ENCODE data around the gene LIMA1.

LIMA1 gene

DNA sequence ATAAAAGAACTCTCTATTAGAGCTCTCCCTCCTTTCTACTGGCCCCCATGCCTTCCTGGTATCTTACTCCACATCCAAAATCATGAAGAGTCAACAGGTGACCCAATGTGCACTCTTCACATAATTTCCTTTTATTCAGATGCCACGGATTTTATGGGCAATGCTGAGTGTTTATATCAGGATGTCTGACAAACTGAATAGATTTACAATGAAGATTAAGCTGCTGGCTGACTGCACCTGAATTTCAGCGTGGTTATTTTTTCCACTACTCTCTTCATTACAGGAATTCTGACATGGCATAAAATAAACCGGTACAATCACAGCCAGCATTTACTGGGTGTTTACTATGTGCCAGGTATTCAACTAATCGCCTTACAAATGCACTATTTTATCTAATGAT is 86.8 kb downstream of the LIMA1 start:
- no peaks in the 10 kb centered on the region for H3K27me3 Mint-ChIP-seq
- H3K4me3 Mint-ChIP-seq: no peak overlapping the region
- ATAC-seq (no peak), DNase-seq (no peak)
- no peaks in the 10 kb centered on the region for H3K9me3 Mint-ChIP-seq
- H3K27ac Mint-ChIP-seq: no peak overlapping the region
- no peaks in the 10 kb centered on the region for H3K4me1 Mint-ChIP-seq

GRCh38 chr12:50195832-50196231 is 87.5 kb downstream of the LIMA1 start:
- Mint-ChIP-seq H3K4me1 (no peaks in the 10 kb centered on the region), H3K27ac (peak overlapping the region in 1 of 2 donors; percentile 19), H3K4me3 (no peak overlapping the region), H3K27me3 (no peaks in the 10 kb centered on the region), H3K9me3 (no peaks in the 10 kb centered on the region)
- no peak for DNase-seq
- no peak for ATAC-seq

DNA sequence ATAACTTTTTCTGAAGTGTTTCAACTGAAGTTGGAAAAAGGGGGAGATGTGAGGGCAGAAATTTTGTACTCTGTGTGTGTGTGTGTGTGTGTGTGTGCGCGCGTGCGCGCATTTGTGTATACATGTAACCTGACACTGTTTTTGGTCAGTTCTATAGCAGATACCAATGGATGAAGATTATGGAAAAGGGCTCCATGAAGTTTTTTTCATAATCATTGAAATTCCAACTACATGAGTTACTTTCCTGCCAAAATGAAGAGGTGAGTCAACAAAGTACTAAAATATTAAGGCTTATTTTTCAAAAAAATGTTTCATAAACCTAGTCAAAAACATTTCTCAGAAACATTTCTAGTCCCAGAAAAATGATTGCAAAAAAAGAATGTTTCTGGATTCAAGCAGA is 90.4 kb downstream of the LIMA1 start:
- H3K27me3 Mint-ChIP-seq: no peaks in the 10 kb centered on the region
- peaks cover 16% of the 10 kb centered on the region for H3K4me1 Mint-ChIP-seq
- no peak overlapping the region for H3K4me3 Mint-ChIP-seq
- DNase-seq: no peak
- ATAC-seq: no peak
- no peaks in the 10 kb centered on the region for H3K9me3 Mint-ChIP-seq
- H3K27ac Mint-ChIP-seq: no peak overlapping the region

DNA sequence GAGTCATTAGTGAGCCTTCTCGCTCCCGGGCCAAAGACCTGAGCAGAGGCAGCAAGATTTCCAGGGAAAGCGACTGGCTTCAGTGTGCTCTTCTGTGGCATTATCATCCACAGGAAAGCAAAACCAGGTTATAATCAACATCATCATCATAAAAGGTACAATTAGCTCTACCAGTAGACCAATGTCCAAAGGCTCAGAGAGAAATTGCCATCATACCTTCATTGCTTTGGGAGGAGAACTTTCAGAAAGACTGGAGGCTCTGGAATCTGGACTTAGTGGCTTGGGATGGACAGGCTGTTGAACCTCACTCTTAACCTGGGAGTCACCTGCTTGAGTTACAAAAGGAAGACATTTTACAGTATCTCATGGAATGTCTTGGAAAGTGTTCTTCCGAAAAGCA is 91.1 kb downstream of the LIMA1 start:
- no peaks in the 10 kb centered on the region for H3K27me3 Mint-ChIP-seq
- H3K27ac Mint-ChIP-seq: no peak overlapping the region
- ATAC-seq (no peak), DNase-seq (no peak)
- peaks cover 22% of the 10 kb centered on the region for H3K4me1 Mint-ChIP-seq
- no peaks in the 10 kb centered on the region for H3K9me3 Mint-ChIP-seq
- no peak overlapping the region for H3K4me3 Mint-ChIP-seq

- no peaks in the 10 kb centered on the region for H3K9me3 Mint-ChIP-seq
- no peak for ATAC-seq
- DNase-seq: no peak
- peaks cover 36% of the 10 kb centered on the region for H3K4me1 Mint-ChIP-seq
- no peaks in the 10 kb centered on the region for H3K27me3 Mint-ChIP-seq
- no peak overlapping the region for H3K4me3 Mint-ChIP-seq
- no peak overlapping the region for H3K27ac Mint-ChIP-seq
Measured at GRCh38 chr12:50190859-50191258, 92.5 kb downstream of the LIMA1 start.

DNA sequence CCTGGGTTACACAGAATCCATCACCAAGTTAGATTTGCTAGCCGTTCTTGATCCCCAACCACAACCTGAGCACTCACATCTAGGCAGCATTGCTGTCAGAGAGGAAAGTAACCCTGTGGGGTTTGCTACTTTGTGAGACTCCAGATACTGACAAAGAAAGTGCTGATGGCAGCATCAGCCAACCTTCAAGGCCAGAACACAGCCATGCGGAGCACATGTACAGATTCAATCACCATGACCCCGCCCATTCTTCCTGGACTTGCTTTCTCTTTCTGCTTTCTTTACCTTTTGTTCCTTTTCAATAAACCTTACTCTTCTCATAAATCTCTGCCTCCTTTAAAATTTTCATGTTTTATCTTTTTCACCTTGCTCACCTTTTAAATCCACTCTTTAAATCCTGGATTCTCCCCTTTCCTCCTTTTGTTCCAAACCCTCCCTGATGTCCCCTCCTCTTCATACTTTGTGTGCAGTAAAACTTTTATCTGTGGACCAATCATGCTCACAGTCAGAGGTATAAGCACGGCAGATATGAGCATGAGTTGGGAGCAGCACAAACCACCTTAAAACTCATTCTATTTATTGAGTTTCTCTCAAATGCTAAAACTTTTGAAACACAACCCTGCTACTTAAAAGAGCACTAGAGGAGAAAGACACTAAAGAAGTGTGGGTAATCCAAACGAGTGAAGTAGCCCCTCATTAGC is 94.3 kb downstream of the LIMA1 start:
- peak overlapping the region; percentile 1 to 23 for H3K4me3 Mint-ChIP-seq
- H3K27ac Mint-ChIP-seq: peak overlapping the region in 1 of 2 donors; percentile 70
- no peaks in the 10 kb centered on the region for H3K27me3 Mint-ChIP-seq
- DNase-seq (no peak), ATAC-seq (no peak)
- peaks cover 46% of the 10 kb centered on the region for H3K4me1 Mint-ChIP-seq
- H3K9me3 Mint-ChIP-seq: no peaks in the 10 kb centered on the region

GRCh38 chr12:50188241-50188781 is 95.0 kb downstream of the LIMA1 start:
- H3K27ac Mint-ChIP-seq: peak overlapping the region in 1 of 2 donors; percentile 26
- H3K9me3 Mint-ChIP-seq: no peaks in the 10 kb centered on the region
- DNase-seq: no peak
- no peak for ATAC-seq
- H3K27me3 Mint-ChIP-seq: no peaks in the 10 kb centered on the region
- no peak overlapping the region for H3K4me3 Mint-ChIP-seq
- peaks cover 46% of the 10 kb centered on the region for H3K4me1 Mint-ChIP-seq

DNA sequence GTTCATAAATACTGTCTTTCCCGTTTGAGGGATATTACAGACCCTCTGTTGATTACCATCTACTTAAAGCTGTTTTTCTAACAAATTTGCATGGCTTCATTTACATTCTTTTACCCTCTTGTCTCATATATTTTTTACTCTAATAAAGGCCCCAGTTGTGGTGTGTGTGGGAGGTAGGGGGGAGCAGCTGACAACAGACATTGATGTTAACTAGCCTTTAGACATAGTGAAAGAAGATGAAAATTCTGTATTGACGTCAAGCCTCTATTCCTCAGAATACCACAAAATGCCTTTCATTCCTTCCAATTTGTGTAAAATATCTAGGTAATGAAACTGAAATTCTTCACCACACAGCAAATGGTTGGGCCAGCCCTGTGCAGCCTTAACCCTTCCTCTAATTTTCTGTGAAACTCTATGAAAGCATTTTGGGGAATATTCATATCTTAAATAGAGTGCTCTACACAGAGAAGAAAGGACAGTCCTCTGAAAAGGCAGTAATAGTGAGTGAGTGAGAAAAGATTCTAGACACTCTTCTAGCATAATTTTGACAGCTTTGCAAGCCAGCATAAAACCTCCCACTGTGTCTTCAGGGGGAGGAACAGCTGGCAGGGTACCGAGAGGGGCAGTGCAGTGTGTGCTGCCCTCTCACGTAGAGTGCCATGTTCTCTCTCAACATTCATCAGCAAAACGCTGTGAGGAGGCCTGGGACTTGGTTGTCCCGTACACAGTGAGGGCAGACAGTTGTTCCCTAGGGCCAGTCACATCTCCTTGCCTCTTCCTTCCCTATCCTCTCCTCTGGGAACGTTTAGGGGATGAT is 96.0 kb downstream of the LIMA1 start:
- Mint-ChIP-seq H3K27me3 (no peaks in the 10 kb centered on the region), H3K9me3 (no peaks in the 10 kb centered on the region), H3K27ac (peak overlapping the region; percentile 70 to 71), H3K4me1 (peaks cover 46% of the 10 kb centered on the region), H3K4me3 (peak overlapping the region; percentile 29 to 56)
- ATAC-seq: peak; percentile 93
- peak; percentile 8 to 22 for DNase-seq

DNA sequence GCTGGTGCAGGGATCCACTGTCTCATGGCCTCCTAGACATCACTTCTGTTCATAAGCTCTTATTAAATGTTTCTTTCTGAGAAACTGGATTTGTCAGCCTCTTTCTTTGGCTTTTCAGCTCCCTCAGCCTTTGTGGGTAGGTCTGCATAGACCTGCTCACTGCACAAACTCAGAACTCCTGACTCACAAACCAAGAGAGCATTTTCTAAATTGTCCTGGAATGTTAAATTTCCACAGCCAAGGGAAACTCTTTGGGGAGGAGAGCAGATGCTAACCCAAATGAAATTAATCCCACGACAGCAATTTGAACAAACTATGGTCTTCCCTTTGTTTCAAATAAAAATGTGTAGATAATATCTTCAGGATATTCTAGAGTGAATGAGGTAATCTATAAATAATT is 96.6 kb downstream of the LIMA1 start:
- Mint-ChIP-seq H3K27ac (peak overlapping the region in 1 of 2 donors; percentile 70), H3K4me3 (peak overlapping the region; percentile 29 to 56), H3K27me3 (no peaks in the 10 kb centered on the region), H3K9me3 (no peaks in the 10 kb centered on the region), H3K4me1 (peaks cover 46% of the 10 kb centered on the region)
- DNase-seq (no peak), ATAC-seq (no peak)

DNA sequence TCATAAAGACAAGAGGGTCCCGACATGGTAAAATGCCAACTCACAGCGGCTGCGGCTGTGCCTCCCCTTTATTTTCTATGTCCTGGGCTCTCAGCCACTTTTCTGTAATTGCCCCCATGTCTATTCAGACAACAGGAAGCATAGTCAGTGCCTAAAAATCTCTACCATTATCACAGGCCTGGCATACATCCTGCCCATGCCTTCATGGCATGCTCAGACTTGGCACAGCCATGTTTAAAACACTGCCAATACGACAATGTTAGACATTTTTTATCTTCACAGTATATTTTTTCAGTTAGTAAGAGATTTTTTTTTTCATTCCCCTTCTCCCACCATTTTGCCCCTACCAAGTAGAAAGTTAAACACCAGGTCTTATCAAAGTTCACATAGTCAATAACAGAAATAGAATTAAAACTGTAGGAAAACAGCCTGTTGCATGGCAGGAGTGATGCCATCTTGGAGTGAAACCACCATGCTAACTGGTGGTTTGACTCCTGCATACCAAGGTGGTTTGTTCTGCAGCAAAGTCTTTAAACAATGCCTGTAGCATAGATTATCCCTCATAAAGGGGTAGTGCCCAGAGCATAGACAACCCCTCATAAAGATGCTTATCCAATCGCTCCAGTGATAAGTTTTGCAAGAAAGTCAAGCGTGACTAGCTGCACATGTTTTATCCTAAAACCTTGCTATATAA is 97.2 kb downstream of the LIMA1 start:
- DNase-seq (no peak), ATAC-seq (no peak)
- H3K4me3 Mint-ChIP-seq: no peak overlapping the region

GRCh38 chr12:50185301-50185895 is 97.9 kb downstream of the LIMA1 start:
- no peaks in the 10 kb centered on the region for H3K27me3 Mint-ChIP-seq
- peaks cover 46% of the 10 kb centered on the region for H3K4me1 Mint-ChIP-seq
- H3K27ac Mint-ChIP-seq: no peak overlapping the region
- H3K4me3 Mint-ChIP-seq: no peak overlapping the region
- H3K9me3 Mint-ChIP-seq: no peaks in the 10 kb centered on the region
- ATAC-seq: no peak
- DNase-seq: no peak

More for the DNA sequence above, 97.2 kb downstream of the LIMA1 start:
- peaks cover 46% of the 10 kb centered on the region for H3K4me1 Mint-ChIP-seq
- no peaks in the 10 kb centered on the region for H3K9me3 Mint-ChIP-seq
- no peaks in the 10 kb centered on the region for H3K27me3 Mint-ChIP-seq
- H3K27ac Mint-ChIP-seq: peak overlapping the region in 1 of 2 donors; percentile 16

- ATAC-seq (no peak), DNase-seq (no peak)
- peak overlapping the region in 1 of 2 donors; percentile 71 for H3K27ac Mint-ChIP-seq
- peaks cover 44% of the 10 kb centered on the region for H3K4me1 Mint-ChIP-seq
- no peak overlapping the region for H3K4me3 Mint-ChIP-seq
- H3K9me3 Mint-ChIP-seq: no peaks in the 10 kb centered on the region
- H3K27me3 Mint-ChIP-seq: no peaks in the 10 kb centered on the region
Measured at GRCh38 chr12:50184261-50184660, 99.1 kb downstream of the LIMA1 start.

DNA sequence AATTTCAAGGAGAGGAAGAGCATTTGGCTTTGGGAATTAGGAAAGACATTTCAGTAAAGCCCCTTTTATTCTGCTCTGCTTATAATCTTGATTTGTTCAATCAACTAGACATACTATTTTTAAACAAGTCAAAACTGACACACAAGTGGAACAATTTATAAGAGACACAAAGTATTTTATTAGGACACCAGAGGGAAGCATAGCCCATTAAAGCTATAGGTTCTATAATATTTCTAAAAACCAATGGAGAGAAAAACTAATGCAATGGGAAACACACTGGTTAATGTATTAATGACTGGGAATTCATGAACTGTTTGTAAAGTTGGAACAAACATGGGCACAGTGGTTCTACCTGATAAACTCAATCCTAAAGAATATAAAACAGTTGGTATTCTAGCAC is 100.9 kb downstream of the LIMA1 start:
- H3K27ac Mint-ChIP-seq: no peak overlapping the region
- no peak overlapping the region for H3K4me3 Mint-ChIP-seq
- H3K9me3 Mint-ChIP-seq: no peaks in the 10 kb centered on the region
- no peaks in the 10 kb centered on the region for H3K27me3 Mint-ChIP-seq
- peaks cover 26% of the 10 kb centered on the region for H3K4me1 Mint-ChIP-seq
- ATAC-seq (no peak), DNase-seq (no peak)

DNA sequence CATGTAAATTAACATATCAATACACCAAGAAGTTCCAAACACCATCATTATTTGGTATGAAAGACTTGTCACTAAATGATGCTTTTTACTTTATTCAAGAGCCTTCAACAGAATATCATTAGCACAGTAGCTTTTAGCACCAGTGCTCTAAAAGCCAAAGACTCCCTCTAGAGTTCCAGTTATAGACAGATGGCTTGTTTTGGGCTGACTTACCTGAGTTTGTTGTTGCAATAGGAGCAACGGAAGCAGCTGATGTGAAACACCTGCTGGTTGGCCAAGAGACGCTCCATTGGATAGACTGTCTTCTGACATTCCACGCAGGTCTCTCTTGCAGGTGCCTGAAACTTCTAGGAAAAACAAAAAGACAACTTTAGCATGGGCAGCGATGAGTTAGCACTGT is 101.6 kb downstream of the LIMA1 start:
- Mint-ChIP-seq H3K27ac (no peak overlapping the region), H3K9me3 (no peaks in the 10 kb centered on the region), H3K4me1 (peaks cover 18% of the 10 kb centered on the region), H3K27me3 (no peaks in the 10 kb centered on the region), H3K4me3 (no peak overlapping the region)
- DNase-seq (no peak), ATAC-seq (no peak)

DNA sequence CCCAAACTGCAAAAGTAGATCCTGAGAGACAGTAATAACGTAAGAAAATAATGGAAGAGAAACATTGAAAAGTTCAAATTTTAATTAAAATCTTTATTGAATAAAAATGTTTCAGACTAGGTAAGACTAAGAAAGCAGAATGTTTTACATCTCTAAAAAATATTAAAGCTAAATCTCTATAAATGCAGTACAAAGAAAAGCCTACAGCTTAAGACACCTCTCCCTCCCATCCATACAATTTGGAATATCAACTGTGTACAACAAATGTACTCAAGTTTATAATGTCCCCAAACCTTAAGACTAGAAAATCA is 107.6 kb downstream of the LIMA1 start:
- no peaks in the 10 kb centered on the region for H3K9me3 Mint-ChIP-seq
- no peaks in the 10 kb centered on the region for H3K4me1 Mint-ChIP-seq
- H3K27ac Mint-ChIP-seq: no peak overlapping the region
- no peak for DNase-seq
- ATAC-seq: no peak
- no peaks in the 10 kb centered on the region for H3K27me3 Mint-ChIP-seq
- H3K4me3 Mint-ChIP-seq: no peak overlapping the region
